H9 (cell line): ENCODE results near the gene IL36RN. TPM values are rescaled to one million over a fixed set of nuclear protein-coding genes. Genes with fewer than 3 reads are reported as not detected.

Source experiments
- DNase-seq: peaks from one replicate; pipeline ENCODE4 v3.0.0-alpha.2; 2017
- H2AFZ ChIP-seq: one replicate; pipeline ENCODE4 v1.6.1; 2013; ENCODE audit warnings: mild to moderate bottlenecking, low read length, control low read depth, moderate library complexity
- H2AK5ac ChIP-seq: 2 replicates; pipeline ENCODE4 v1.6.1; 2013; ENCODE audit warnings: low read length, control low read depth, mixed read lengths; ENCODE audit not compliant: insufficient read length
- H2BK120ac ChIP-seq: one replicate; pipeline ENCODE4 v1.6.1; 2013; ENCODE audit warnings: low read depth, mild to moderate bottlenecking, low read length, control low read depth, inconsistent platforms; ENCODE audit not compliant: poor library complexity, severe bottlenecking
- H2BK12ac ChIP-seq: 2 replicates; pipeline ENCODE4 v1.6.1; 2013; ENCODE audit warnings: low read length, control low read depth, mixed read lengths, low read depth; ENCODE audit not compliant: insufficient read length
- H2BK15ac ChIP-seq: 2 replicates; pipeline ENCODE4 v1.6.1; 2013; ENCODE audit warnings: low read depth, low read length, control low read depth
- H2BK20ac ChIP-seq: one replicate; pipeline ENCODE4 v1.6.1; 2013; ENCODE audit warnings: low read depth, mild to moderate bottlenecking, low read length, control low read depth, inconsistent platforms; ENCODE audit not compliant: poor library complexity, severe bottlenecking
- H2BK5ac ChIP-seq: 2 replicates; pipeline ENCODE4 v1.6.1; 2013; ENCODE audit warnings: low read length, control low read depth, mixed read lengths; ENCODE audit not compliant: insufficient read length
- H3K14ac ChIP-seq: 2 replicates; pipeline ENCODE4 v1.6.1; 2013; ENCODE audit warnings: low read length, control low read depth; ENCODE audit not compliant: insufficient read depth
- H3K18ac ChIP-seq: 2 replicates; pipeline ENCODE4 v1.6.1; 2013; ENCODE audit warnings: low read depth, mild to moderate bottlenecking, mixed read lengths, low read length, control low read depth; ENCODE audit not compliant: insufficient read length
- H3K23ac ChIP-seq: 2 replicates; pipeline ENCODE4 v1.6.1; 2013; ENCODE audit warnings: low read length, control low read depth, mixed read lengths, low read depth; ENCODE audit not compliant: insufficient read length
- H3K23me2 ChIP-seq: 2 replicates; pipeline ENCODE4 v1.6.1; 2013; ENCODE audit warnings: low read depth, mild to moderate bottlenecking, mixed read lengths, low read length, control low read depth; ENCODE audit not compliant: insufficient read length, poor library complexity, severe bottlenecking
- H3K27ac ChIP-seq: 2 replicates; pipeline ENCODE4 v1.5.1; 2013; ENCODE audit warnings: low read length, control low read depth, mixed read lengths, low read depth; ENCODE audit not compliant: insufficient read length
- H3K27me3 ChIP-seq: 2 replicates; pipeline ENCODE4 v1.6.1; 2013; ENCODE audit warnings: low read length, control low read depth, inconsistent platforms; ENCODE audit not compliant: insufficient read depth
- H3K4ac ChIP-seq: 2 replicates; pipeline ENCODE4 v1.6.1; 2013; ENCODE audit warnings: low read depth, mild to moderate bottlenecking, control low read depth, inconsistent platforms, low read length, moderate library complexity
- H3K4me1 ChIP-seq: 2 replicates; pipeline ENCODE4 v1.6.1; 2013; ENCODE audit warnings: low read length, control low read depth, inconsistent platforms; ENCODE audit not compliant: insufficient read depth
- H3K4me2 ChIP-seq: 2 replicates; pipeline ENCODE4 v1.6.1; 2013; ENCODE audit warnings: low read length, control low read depth, mixed read lengths; ENCODE audit not compliant: insufficient read length, insufficient read depth
- H3K56ac ChIP-seq: 2 replicates; pipeline ENCODE4 v1.6.1; 2013; ENCODE audit warnings: low read depth, mild to moderate bottlenecking, mixed read lengths, low read length, control low read depth; ENCODE audit not compliant: insufficient read length
- H3K79me1 ChIP-seq: 2 replicates; pipeline ENCODE4 v1.6.1; 2013; ENCODE audit warnings: low read depth, mild to moderate bottlenecking, moderate library complexity, low read length, control low read depth, inconsistent platforms; ENCODE audit not compliant: insufficient read depth, poor library complexity, severe bottlenecking
- H3K79me2 ChIP-seq: 2 replicates; pipeline ENCODE4 v1.6.1; 2013; ENCODE audit warnings: low read length, control low read depth, inconsistent platforms; ENCODE audit not compliant: insufficient read depth
- H3K9ac ChIP-seq: 2 replicates; pipeline ENCODE4 v1.6.1; 2013; ENCODE audit warnings: low read length, control low read depth, mixed read lengths; ENCODE audit not compliant: insufficient read length; ENCODE audit errors: extremely low read depth
- H3K9me3 ChIP-seq: one replicate; pipeline ENCODE4 v1.6.1; 2013; ENCODE audit warnings: low read depth, low read length, inconsistent platforms; ENCODE audit not compliant: control insufficient read depth
- H3T11ph ChIP-seq: one replicate; pipeline ENCODE4 v1.6.1; 2013; ENCODE audit warnings: mild to moderate bottlenecking, low read length, control low read depth, inconsistent platforms
- H4K20me1 ChIP-seq: one replicate; pipeline ENCODE4 v1.6.1; 2013; ENCODE audit not compliant: control insufficient read depth, insufficient read length, insufficient read depth
- H4K5ac ChIP-seq: 2 replicates; pipeline ENCODE4 v1.6.1; 2013; ENCODE audit warnings: low read depth, mild to moderate bottlenecking, mixed read lengths, low read length, control low read depth; ENCODE audit not compliant: insufficient read length
- H4K8ac ChIP-seq: replicated peaks from 2 replicates; pipeline ENCODE4 v1.6.1; 2013; ENCODE audit warnings: low read length, control low read depth, mixed read lengths, low read depth; ENCODE audit not compliant: insufficient read length
- H4K91ac ChIP-seq: 2 replicates; pipeline ENCODE4 v1.6.1; 2013; ENCODE audit warnings: low read depth, mild to moderate bottlenecking, moderate library complexity, mixed read lengths, low read length, control low read depth; ENCODE audit not compliant: insufficient read length
- H3K27ac Mint-ChIP-seq, 3 experiments: 2 replicates in 2 of 3; 3 replicates in 1 of 3; pipeline ENCODE4 v1.8.0; 2020 to 2021; ENCODE audit warnings: mixed read lengths in 3 of 3, mild to moderate bottlenecking in 1 of 3, moderate library complexity in 1 of 3
- H3K27me3 Mint-ChIP-seq: 2 replicates; pipeline ENCODE4 v1.8.0; 2021; ENCODE audit warnings: low read depth, mild to moderate bottlenecking, moderate library complexity, mixed read lengths
- H3K36me3 Mint-ChIP-seq, 3 experiments: 2 replicates in 2 of 3; 3 replicates in 1 of 3; pipeline ENCODE4 v1.8.0; 2020 to 2021; ENCODE audit warnings: low read depth in 3 of 3, mixed read lengths in 3 of 3; ENCODE audit not compliant: insufficient read depth in 1 of 3
- H3K4me1 Mint-ChIP-seq, 2 experiments: 2 replicates each; pipeline ENCODE4 v1.8.0; 2020; ENCODE audit warnings: mixed read lengths in 2 of 2
- H3K4me3 Mint-ChIP-seq, 2 experiments: 2 replicates in 1 of 2; 3 replicates in 1 of 2; pipeline ENCODE4 v1.8.0; 2020 to 2021; ENCODE audit warnings: mild to moderate bottlenecking in 2 of 2, mixed read lengths in 2 of 2, moderate library complexity in 1 of 2
- H3K9me3 Mint-ChIP-seq, 2 experiments: 2 replicates in 1 of 2; 3 replicates in 1 of 2; pipeline ENCODE4 v1.8.0; 2020; ENCODE audit warnings: mild to moderate bottlenecking in 2 of 2, mixed read lengths in 2 of 2, moderate library complexity in 1 of 2
- CTCF ChIP-seq: fragments of 200-600 bp; sonication (generic); conservative IDR thresholded peaks from 3 replicates; pipeline ENCODE4 v1.8.0; 2021; ENCODE audit warnings: antibody characterized with exemption, mild to moderate bottlenecking
- WGBS: extraction: QIAGEN DNeasy Blood & Tissue Kit; methylation state at CpG from one replicate; pipeline ENCODE4 v1.1.7; 2013; ENCODE audit warnings: missing lambda C conversion rate, low lambda C conversion rate, mixed read lengths; ENCODE audit not compliant: insufficient read length; ENCODE audit errors: extremely low coverage; 5-methylcytosine and 5-hydroxymethylcytosine counted together
- total RNA-seq: library from RNA; stranded (reverse); gene quantifications from 2 replicates; pipeline ENCODE4 v1.2.1, GENCODE V29; 2021

The IL36RN gene
- total RNA-seq, 1 experiment from 2014 or later, result not detected

- H3K4me2 ChIP-seq, result no peak overlapping the region
- H3K27me3 ChIP-seq, result no peaks in the 10 kb centered on the region
- Mint-ChIP-seq H3K27ac (no peak overlapping the region), H3K9me3 (peaks cover 0 to 36% of the 10 kb centered on the region in 2 experiments; a peak in 2 of 5 replicates), H3K27me3 (peaks cover 41% of the 10 kb centered on the region), H3K4me1 (peaks cover 3 to 9% of the 10 kb centered on the region in 2 experiments; a peak in 3 of 4 replicates), H3K4me3 (no peak overlapping the region), H3K36me3 (no peaks in the 10 kb centered on the region)
- no peak overlapping the region for H2BK15ac ChIP-seq
- no peaks in the 10 kb centered on the region for H3K79me1 ChIP-seq
- H3K4ac ChIP-seq, result no peak overlapping the region
- no peaks in the 10 kb centered on the region for H3K23me2 ChIP-seq
- no peak overlapping the region for H2AFZ ChIP-seq
- no peak overlapping the region for H4K91ac ChIP-seq
- no peak overlapping the region for H2BK12ac ChIP-seq
- no CpG with 5 or more reads among the region's 1 CpG for WGBS
- H3K18ac ChIP-seq, result no peak overlapping the region
- no peak overlapping the region for H3K14ac ChIP-seq
- no peak overlapping the region for H2AK5ac ChIP-seq
- H3K9me3 ChIP-seq, result no peaks in the 10 kb centered on the region
- no peak overlapping the region for H2BK5ac ChIP-seq
- H3K23ac ChIP-seq, result no peak overlapping the region
- H3K9ac ChIP-seq, result no peak overlapping the region
- DNase-seq, result no peak
- no peak overlapping the region for H4K8ac ChIP-seq
- no peaks in the 10 kb centered on the region for H3K79me2 ChIP-seq
- no peak overlapping the region for H3K56ac ChIP-seq
- no peak overlapping the region for H3T11ph ChIP-seq
- no peak overlapping the region for H2BK120ac ChIP-seq
- no peak overlapping the region for H3K27ac ChIP-seq
- no peak overlapping the region for H4K5ac ChIP-seq
- H2BK20ac ChIP-seq, result no peak overlapping the region
- TF ChIP-seq CTCF, result no peak
- no peaks in the 10 kb centered on the region for H4K20me1 ChIP-seq
- H3K4me1 ChIP-seq, result no peaks in the 10 kb centered on the region
Measured at GRCh38 chr2:113032737-113033136, 26.3 kb upstream of the IL36RN start.
